NB4 (cell line): ENCODE data around the gene TMPRSS7.

Source experiments
- DNase-seq: peaks from one replicate; pipeline ENCODE4 v3.0.0; 2010; ENCODE audit warnings: low read depth
- H3K4me3 ChIP-seq: one replicate; pipeline ENCODE4 v1.5.1; 2011; ENCODE audit warnings: mild to moderate bottlenecking, low read depth, low read length, moderate library complexity
- MYC ChIP-seq: IDR thresholded peaks from 2 replicates; pipeline ENCODE4 v1.6.1; 2011; ENCODE audit warnings: low read depth, low read length
- POLR2A ChIP-seq: IDR thresholded peaks from 2 replicates; pipeline ENCODE4 v1.6.1; 2011; ENCODE audit warnings: mild to moderate bottlenecking; ENCODE audit not compliant: insufficient read length; ENCODE audit errors: extremely low read depth
- TF ChIP-seq, protein P1 (sequence below): IDR thresholded peaks from one replicate; pipeline ENCODE4 v1.5.1; 2012; ENCODE audit warnings: low read depth, low read length
- TF ChIP-seq, protein P2 (sequence below): IDR thresholded peaks from 2 replicates; pipeline ENCODE4 v1.6.1; 2011; ENCODE audit warnings: low read depth, low read length

The TMPRSS7 gene

DNA sequence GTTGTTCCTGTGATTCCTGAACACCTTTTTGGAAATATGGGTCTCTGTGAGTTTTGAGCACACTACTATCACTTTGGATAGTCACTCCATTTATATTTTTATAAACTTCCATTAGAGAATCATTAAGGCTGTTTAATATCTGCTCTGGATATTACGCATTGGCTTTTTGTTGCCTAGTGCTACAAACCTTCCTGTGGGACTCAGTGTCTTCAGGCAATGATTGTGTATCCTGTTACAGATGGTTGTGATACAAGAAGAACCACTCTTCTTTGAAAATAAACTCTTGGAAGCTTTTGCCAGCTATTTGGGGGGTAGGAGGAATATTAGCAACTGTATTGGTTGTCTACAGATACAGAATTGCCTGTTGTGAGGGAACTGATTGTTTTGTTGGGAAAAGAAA, 82.9 kb downstream of the TMPRSS7 start:
- no peak for TF ChIP-seq MYC
- TF ChIP-seq, protein P1, sequence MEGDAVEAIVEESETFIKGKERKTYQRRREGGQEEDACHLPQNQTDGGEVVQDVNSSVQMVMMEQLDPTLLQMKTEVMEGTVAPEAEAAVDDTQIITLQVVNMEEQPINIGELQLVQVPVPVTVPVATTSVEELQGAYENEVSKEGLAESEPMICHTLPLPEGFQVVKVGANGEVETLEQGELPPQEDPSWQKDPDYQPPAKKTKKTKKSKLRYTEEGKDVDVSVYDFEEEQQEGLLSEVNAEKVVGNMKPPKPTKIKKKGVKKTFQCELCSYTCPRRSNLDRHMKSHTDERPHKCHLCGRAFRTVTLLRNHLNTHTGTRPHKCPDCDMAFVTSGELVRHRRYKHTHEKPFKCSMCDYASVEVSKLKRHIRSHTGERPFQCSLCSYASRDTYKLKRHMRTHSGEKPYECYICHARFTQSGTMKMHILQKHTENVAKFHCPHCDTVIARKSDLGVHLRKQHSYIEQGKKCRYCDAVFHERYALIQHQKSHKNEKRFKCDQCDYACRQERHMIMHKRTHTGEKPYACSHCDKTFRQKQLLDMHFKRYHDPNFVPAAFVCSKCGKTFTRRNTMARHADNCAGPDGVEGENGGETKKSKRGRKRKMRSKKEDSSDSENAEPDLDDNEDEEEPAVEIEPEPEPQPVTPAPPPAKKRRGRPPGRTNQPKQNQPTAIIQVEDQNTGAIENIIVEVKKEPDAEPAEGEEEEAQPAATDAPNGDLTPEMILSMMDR, result no peak
- TF ChIP-seq, protein P2, sequence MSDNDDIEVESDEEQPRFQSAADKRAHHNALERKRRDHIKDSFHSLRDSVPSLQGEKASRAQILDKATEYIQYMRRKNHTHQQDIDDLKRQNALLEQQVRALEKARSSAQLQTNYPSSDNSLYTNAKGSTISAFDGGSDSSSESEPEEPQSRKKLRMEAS, result no peak
- TF ChIP-seq POLR2A, result no peak
- no peak overlapping the region for H3K4me3 ChIP-seq
- DNase-seq, result no peak

DNA sequence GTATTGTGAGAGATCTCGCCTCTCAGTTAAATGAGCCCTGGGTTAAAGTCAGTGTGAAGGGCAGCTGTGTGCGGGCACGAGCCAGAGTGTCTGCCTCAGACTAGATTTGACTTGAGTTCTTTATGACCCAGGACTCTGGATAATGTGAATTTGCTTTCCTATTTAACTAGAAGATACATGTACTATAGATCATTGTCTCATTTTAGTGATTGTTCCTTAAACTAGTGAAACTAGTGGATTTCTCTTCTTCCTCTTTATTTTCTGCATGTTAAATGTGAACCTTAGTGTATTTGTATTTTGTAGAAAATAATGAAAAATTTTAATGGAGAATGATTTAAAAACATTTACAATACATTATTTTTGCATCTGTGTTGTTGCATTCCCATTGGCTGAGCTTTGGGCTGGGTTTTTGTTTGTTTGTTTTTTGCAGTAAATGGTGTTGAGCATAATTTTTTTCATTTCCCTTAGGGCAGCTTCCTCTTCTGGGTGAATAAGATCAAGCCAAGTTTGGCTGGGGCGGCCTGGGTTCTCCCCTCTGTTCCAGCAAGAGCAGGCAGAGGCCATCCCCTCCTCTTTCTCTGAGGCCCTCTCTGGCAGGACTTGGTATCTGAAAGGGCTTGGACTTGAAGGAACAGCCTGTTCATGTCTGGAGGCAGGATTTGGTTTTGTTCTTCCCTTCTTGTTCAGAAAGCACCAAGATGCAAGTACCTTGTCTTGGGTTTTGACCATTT, 83.5 kb downstream of the TMPRSS7 start:
- no peak overlapping the region for H3K4me3 ChIP-seq
- DNase-seq, result peak; percentile 13
- TF ChIP-seq, protein P1, result no peak
- no peak for TF ChIP-seq MYC
- TF ChIP-seq, protein P2, result no peak
- TF ChIP-seq POLR2A, result no peak

DNA sequence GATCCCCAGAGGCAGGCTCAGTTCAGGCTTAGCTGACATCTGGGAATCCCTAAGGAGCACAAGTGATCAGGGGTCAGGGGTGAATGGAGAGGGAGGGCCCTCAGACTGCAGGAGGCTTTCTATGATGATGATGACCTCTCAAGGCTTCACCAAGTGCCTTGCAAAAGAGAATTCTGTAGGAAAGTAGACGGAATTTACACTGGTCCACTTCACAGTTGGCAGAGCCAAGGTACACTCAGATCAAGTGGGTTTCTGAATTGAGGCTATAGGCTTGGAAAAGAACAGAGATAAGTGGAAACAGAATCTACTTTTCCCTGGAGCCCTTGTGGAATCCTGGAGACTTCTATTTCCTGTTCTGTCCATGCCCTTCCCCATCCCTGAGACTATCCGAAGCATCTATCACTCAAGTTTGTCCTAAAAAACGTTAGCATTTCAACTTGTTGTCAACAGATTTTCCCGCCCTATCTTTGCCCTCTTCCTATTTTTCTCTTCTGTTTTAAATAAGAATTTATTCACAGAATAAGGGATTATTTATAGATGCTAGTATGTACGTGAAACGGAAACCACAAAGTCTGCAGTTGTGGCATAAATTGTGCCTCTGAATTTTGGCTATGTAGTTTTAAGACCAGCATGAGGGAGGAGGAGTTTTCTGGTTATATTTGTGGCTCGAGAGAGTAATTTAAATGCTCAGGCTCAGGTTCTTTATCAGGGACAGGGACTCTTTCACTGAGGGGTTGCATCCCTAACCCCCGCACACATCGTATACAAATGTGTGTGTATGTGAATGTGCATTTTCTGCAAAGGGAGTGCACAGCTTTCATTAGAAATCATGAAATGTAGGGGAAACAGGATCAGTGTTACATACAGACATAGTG, 85.7 kb downstream of the TMPRSS7 start:
- no peak for TF ChIP-seq POLR2A
- no peak for TF ChIP-seq MYC
- TF ChIP-seq, protein P2, result no peak
- TF ChIP-seq, protein P1, result no peak
- no peak for DNase-seq
- H3K4me3 ChIP-seq, result no peak overlapping the region

DNA sequence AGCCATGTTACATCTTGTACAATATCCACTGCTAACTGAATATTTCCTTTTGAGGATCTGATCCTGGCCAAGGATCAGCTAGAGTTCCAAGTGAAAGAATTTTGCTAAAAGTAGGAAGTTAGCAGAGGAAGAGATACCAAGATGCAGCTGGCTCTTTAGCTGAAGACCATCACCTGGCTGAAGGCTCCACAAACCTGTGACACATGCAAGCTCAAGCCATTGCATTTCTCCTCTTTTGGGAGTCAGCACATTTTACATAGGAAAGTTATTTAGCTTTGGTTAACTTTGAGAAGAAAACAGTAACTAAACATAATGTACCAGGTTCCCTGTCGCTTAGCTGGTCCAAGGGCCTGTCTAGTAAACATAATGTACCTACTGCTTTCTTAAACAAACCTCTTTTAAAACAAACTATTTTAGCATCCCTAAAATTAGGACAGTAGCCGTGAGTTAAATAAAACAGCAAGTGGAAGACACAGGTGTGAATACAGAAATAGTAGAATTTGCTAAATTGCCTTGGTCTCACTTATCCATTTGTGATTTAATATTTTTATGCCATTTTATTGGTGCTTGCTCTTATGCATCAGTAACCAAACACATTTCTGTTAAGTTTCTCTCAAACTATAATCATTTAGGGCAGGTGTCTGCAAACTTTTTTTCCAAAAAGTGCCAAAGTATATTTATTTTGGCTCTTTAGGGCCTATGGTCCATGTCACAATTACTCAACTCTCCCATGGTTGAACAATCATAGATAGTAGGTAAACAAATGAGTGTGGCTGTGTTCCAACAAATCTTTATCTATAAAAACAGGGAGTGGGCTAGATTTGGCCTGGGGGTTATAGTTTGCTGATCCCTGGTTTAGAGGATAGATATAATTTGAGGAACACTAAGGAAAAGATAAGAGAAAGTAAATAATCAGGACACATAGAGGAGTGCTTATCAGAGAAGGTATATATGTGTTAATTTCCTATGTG, 87.3 kb downstream of the TMPRSS7 start:
- no peak for DNase-seq
- TF ChIP-seq, protein P1, result no peak
- TF ChIP-seq, protein P2, result no peak
- no peak for TF ChIP-seq POLR2A
- no peak for TF ChIP-seq MYC
- no peak overlapping the region for H3K4me3 ChIP-seq

DNA sequence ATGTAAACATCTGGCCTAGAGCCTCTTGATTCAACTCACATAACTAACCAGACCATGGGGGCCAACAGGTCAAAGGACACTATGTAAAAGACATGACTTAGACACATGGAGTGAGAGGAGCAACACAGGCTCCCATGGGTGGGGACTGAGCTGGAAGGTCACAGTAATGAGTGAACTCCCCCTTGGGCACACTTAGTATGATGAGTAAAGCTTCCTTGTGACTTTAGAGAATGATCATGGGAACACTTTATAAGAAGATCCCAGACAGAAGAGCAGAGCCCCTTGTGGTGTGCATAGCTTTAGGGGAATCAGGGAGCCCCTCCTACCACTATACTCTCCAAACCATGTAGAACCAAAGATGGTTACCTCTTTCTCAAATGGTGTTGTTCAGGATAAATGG, 88.3 kb downstream of the TMPRSS7 start:
- H3K4me3 ChIP-seq, result no peak overlapping the region
- DNase-seq, result no peak
- TF ChIP-seq, protein P2, result no peak
- TF ChIP-seq, protein P1, result no peak
- TF ChIP-seq MYC (no peak), POLR2A (no peak)
